Activated effector memory CD4-positive, alpha-beta T cell treated with Interleukin-2 at 50 U/mL for 16 hours (primary cell): ENCODE results near the gene TIPIN.
"Not testable (repeated sequence)": the region's sequence is repeated elsewhere in the genome, so short reads cannot be mapped to it uniquely, and the experiment has no call there.

Source experiments
- DNase-seq: peaks from one replicate; pipeline ENCODE4 v3.0.0-alpha.2; 2020

TIPIN gene

GRCh38 chr15:66381376-66381775 is 24.9 kb upstream of the TIPIN start:
- not testable (repeated sequence) for DNase-seq

DNA sequence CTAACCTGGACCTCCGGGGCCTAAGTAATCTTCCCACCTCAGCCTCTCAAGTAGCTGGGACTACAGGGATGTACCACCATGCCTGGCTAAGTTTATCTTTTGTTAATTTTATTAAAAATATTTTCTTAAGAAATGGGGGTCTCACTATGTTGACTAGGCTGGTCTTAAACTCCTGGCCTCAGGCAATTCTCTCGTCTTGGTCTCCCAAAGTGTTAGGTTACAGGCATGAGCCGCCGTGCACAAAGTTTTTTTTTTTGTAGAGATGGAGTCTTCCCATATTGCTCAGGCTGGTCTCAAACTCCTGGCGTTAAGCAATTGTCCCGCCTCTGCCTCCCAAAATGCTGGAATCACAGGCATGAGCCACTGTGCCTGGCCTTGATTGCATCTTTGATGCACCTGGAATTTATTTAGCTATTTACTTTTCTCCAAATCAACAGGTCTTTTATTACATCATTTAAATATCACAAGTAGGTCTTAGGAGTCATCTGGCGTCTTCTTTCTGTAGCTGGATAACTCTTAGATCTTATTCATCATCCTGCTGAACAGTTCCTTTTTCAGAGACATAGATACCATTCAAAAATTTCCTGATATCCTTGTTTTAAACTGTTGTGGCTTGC is 22.4 kb upstream of the TIPIN start:
- no peak for DNase-seq

- no peak for DNase-seq
Observed at GRCh38 chr15:66374179-66374578, 17.7 kb upstream of the TIPIN start.

- DNase-seq = no peak
Observed at GRCh38 chr15:66369773-66370651, 13.5 kb upstream of the TIPIN start.

DNA sequence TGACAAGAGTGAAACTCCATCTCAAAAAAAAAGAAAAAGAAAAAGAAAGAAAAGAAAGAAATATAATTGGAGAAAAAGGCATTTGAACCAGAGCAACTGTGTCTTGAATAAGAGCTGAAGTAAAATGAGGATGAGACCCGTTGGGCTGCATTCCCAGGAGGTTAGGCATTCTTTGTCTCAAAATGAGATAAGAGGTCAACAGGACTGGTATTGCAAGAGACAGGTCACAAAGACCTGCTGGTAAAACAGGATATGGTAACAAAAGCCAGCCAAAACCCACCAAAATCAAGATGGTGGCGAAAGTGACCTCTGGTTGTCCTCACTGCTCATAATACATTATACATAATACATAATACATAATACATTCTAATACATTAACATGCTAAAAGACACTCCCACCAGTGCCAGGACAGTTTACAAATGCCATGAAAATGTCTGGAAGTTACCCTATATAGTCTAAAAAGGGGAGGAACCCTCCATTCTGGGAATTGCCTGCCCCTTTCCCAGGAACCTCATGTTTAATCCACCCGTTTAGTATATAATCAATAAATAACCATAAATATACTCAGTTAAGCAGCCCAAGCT is 8.6 kb upstream of the TIPIN start:
- DNase-seq = no peak

DNA sequence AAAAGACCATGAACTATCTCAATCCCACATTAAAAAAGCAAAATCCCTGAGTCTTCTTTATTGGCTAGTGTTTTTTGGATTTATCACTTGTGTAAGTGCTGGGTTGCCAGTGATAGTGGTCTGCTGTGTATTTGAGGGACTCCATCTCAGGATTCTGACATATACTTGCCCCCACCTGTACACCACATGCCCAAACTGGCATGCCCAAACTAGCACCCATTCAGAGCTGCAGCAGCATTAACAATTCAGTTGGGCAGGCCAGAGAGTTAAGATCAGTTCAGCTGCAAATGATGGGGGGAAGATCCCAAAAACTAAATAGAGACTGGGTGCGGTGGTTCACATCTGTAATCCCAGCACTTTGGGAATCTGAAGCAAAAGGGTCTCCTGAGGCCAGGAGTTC is 6.3 kb upstream of the TIPIN start:
- DNase-seq = no peak

DNA sequence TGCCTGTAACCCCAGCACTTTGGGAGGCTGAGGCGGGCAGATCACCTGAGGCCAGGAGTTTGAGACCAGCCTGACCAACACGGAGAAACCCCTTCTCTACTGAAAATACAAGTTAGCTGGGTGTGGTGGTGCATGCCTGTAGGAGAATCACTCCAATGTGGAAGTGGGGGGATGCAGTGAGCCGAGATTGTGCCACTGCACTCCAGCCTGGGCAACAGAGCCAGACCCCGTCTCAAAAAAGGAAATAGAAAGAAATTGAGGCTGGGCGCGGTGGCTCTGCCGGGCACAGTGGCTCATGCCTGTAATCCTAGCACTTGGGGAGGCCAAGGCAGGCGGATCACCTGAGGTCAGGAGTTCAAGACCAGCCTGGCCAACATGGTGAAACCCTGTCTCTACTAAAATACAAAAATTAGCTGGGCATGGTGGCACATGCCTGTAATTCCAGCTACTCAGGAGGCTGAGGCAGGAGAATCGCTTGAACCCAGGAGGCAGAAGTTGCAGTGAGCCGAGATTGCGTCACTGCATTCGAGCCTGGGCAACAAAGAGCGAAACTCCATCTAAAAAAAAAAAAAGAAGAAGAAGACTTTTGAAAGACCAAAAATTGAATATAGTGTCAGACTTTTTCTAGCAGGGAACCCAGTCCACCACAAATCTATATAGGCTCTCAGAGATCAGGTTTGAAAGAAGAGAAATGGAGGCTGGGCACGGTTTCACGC is 5.4 kb upstream of the TIPIN start:
- not testable (repeated sequence) for DNase-seq

DNA sequence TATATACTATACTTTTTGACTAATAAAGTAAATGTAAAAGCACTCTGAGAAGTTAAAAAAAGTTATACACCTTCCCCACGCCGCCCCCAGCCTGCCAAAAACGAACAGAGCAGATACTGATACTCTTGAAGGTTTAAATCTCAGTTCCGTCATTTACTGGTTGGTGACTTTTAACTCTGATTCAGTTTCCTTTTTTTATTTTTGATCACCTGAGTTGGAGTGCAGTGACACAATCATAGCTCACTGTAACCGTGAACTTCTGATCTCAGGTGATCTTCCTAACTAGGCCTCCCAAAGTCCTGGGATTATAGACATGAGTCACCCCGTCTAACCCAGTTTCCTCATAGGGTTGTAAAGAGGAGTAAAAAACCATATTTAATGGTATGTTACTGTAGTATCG is 3.3 kb upstream of the TIPIN start:
- DNase-seq = no peak

- no peak for DNase-seq
Observed at GRCh38 chr15:66356077-66356358, 467 bp downstream of the TIPIN start.

DNA sequence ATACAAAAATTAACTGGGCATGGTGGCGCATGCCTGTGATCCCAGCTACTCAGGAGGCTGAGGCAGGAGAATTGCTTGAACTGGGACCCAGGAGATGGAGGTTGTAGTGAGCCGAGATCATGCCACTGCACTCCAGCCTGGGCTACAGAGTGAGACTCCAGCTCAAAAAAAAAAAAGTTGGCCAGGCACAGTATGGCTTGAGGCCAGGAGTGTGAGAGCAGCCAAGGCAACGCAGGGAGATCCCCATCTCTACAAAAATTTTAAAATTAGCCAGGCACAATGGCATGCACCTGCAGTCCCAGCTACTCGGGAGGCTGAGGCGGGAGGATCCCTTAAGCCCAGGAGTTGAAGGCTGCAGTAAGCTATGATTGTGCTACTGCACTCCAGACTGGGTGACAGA is 8.0 kb downstream of the TIPIN start:
- not testable (repeated sequence) for DNase-seq

DNA sequence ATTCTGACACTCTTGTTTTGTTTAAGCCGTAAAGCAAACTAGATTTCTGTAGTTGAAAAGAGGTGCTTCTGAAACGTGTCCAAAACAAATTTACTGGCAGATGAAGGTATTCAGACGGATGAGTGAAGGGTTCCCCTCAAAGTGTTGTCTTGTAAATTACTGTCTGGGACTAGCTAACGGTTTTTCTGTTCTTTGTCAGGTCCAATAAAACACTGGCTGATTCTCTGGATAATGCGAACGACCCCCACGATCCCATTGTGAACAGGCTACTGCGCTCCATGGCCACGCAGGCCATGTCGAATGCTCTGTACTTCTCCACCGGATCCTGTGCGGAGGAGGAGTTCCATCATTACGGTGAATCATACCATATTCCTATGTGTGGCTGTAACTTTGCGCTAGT is 27.7 kb downstream of the TIPIN start:
- DNase-seq = no peak

GRCh38 chr15:66327736-66328135 is 28.7 kb downstream of the TIPIN start:
- no peak for DNase-seq

DNA sequence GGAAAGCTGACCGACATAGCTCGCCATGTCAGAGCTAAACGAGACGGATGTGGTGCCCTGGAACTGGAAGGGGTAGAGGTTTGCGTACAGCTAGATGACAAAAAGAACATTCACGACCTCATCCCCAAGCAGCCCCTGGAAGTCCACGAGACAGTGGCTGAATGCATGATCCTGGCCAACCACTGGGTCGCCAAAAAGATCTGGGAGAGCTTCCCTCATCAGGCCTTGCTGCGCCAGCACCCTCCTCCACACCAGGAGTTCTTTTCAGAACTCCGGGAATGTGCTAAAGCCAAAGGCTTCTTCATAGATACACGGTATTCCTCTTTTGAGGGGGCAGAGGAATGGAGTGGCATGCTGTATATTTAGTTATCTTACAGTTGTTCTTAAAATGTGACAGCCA is 30.4 kb downstream of the TIPIN start:
- no peak for DNase-seq

DNA sequence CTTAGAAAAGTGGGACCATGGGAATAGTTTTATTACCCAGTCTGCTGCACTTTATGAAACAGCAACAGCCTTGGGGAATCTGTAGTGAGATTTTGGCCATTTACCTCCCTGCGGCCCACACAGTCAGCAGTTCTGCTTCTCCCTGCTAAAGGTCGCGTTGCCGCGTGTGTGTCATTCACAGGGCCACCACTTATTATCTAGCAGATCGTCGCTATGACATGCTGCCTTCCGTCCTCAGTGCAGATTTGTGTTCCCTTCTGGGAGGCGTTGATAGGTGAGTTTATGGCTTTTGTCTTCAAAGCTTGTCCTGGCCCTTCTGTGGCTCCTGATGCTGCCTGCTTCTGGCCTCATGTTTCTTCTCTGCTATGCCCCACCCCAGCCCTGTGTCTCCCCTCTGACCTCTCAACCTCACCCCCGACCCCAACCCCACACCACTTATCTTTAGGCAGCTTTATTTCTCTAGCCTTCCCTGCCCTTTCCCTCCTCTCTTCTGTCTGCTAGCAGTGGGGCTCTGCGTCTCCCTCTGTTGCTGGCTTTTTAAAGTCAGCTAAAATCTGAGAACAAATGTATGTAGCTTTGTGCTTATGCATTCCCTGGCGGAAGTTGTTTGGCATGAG is 33.1 kb downstream of the TIPIN start:
- no peak for DNase-seq

DNA sequence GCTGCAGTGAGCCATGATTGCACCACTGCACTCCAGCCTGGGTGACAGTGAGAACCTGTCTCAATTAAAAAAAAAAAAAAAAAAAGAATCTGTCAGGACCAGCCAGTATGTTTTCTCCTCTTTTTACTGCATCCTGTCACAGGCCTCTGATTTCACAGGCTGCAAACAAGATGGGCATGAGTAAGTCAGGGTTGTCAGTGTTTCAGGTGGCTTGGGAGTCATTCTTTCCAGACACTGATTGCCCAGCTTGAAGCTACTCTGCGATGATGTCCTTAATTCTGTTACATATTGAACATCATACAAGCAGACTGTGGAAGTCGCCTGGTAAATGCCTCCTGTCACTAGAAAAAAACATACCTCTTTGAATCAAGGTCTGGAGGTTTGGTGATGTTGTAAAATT is 44.3 kb downstream of the TIPIN start:
- no peak for DNase-seq

- DNase-seq = no peak
Observed at GRCh38 chr15:66310786-66311185, 45.7 kb downstream of the TIPIN start.

DNA sequence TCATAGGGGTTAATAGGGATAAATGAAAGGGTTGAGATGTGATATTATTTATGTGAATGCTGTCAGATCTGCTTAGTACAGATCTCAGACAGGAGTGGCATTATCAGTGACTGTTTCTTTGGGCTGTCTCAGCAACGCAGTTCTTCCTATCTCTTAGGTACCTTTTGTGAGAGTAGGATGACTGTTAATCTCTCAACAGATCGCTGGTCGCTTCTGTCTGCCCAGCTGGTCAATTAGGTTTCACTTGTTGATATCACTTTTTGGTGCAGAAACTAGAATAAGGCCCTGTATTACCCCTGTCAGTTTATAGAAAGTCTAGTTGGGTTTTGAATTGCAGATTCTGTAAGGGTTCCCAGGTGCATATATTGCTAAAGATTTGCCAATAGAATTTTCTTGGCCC is 46.7 kb downstream of the TIPIN start:
- DNase-seq = no peak

- DNase-seq = no peak
Observed at GRCh38 chr15:66308531-66308930, 48.0 kb downstream of the TIPIN start.

DNA sequence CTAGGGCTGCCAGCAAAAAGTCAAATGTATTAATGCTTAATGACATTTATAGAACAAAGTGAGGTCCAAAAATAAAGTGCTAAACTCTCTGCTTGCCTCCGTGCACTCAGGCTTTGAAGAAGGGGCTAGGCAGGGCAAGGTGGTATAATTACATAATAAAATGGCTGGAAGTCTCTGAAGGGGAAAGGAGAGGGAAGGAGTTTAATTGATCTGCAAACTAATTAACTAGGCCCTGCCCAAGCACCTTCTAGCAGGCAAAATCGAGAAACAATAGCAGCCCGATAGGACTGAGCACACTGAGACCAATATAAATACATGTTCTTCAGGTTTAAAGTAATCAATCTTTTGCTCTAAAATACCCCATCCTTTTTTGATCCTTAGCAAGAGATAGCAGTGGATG is 50.1 kb downstream of the TIPIN start:
- no peak for DNase-seq

DNA sequence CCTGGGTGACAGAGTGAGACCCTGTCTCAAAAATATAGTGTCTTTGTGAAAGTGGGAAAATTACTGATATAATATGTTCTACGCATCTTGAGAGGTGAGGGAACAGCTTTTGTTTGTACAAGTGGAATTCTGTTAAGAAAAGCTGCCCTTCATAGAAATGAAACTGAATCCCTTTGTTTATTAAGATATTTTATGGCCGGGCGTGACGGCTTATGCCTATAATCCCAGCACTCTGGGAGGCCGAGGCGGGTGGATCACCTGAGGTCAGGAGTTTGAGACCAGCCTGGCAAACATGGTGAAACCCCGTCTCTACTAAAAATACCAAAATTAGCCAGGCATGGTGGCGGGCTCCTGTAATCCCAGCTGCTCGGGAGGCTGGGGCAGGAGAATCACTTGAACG is 52.1 kb downstream of the TIPIN start:
- DNase-seq = not testable (repeated sequence)

DNA sequence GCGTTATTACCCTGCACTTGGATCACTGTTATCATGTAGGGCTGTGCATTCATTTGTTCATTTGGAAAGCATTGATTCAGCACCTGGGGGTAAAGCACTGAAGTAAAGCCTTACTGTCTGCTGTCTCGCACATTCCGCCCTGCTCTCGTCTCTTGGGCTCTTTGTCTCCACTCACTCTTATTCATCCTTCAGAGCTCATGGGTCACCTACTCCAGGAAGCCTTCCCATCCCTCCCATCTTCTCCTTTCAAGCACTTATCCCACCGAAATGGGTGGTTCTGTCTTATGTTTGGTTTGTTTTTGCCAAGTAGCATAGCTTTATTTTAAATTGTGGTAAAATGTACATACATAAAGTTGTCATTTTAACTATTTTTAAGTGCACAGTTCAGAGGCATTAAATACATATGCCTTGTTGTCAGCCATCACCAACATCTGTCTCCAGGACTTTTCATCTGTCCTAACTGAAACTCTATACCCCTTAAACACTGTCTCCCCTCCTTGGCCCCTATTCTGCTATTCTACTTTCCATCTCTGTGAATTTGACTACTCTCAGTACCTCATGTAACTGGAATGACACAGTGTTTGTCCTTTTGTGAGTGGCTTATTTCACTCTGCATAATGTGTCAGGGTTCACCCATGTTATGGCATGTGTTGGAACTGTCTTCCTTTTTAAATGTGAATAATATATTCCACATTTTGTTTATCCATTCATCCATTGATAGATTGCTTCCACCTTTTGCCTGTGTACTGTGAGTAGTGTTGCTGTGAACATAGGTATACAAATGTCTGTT is 53.8 kb downstream of the TIPIN start:
- no peak for DNase-seq

DNA sequence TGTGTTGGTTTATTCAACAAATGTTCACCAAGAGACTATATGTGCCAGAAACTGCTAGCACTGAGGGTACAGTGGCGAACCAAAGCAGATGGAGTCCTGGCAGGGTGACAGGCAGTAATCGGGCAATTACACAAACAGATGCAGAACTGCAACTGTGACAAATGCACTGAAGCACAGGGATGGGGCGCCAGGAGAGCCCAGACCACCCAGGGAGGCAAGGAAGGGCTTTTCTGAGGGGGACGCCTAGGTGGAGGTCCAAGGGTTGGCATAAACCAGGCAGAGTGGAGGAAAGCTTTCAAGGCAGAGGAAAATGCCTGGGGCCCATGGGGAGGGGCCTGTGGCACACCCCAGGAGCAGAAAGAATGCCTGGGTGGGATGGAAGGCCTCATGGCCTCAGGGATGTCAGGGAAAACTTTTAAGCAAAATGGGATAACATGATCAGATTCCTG is 57.7 kb downstream of the TIPIN start:
- no peak for DNase-seq
